OCI-LY3 (cell line): ENCODE measurements around the gene SORCS1.

Experiments used
- CTCF ChIP-seq: fragments of 200-600, 300-600 bp; sonication (generic); IDR thresholded peaks from 2 replicates; pipeline ENCODE4 v1.5.1; 2014; ENCODE audit warnings: antibody characterized with exemption, low read length, low read depth
- EZH2phosphoT487 ChIP-seq: fragments of 200-600 bp; shearing (Covaris generic); IDR thresholded peaks from 2 replicates; pipeline ENCODE4 v1.6.1; 2018; ENCODE audit warnings: antibody characterized with exemption, mixed run types, low read depth

GRCh38 chr10:106565546-106565945 is 599.0 kb downstream of the SORCS1 start:
- no peak for TF ChIP-seq CTCF
- no peak for TF ChIP-seq EZH2phosphoT487
